Endothelial cell of hepatic sinusoid (primary cell): ENCODE results near the gene GAPVD1.
"Not testable (repeated sequence)": the region's sequence is repeated elsewhere in the genome, so short reads cannot be mapped to it uniquely, and the experiment has no call there.

Experiments used
- in situ Hi-C: cut with HindIII; loops from 2 replicates; pipeline ENCODE4 v1.10.0; 2017; ENCODE audit warnings: low sequenced_read_pairs

GAPVD1 gene

GRCh38 chr9:125372441-125373226 is 111.0 kb downstream of the GAPVD1 start:
- in situ Hi-C loops, result loop anchor here (10.0 kb wide), 1 partner anchor 108 kb away; the partner anchor contains the start of gene GAPVD1

GRCh38 chr9:125374443-125375309 is 113.0 kb downstream of the GAPVD1 start:
- in situ Hi-C loops, result loop anchor here (10.0 kb wide), 1 partner anchor 110 kb away; the partner anchor contains the start of gene GAPVD1

- in situ Hi-C loops, result loop anchor here (10.0 kb wide), 1 partner anchor 111 kb away; the partner anchor contains the start of gene GAPVD1
Measured at GRCh38 chr9:125375820-125376219, 114.2 kb downstream of the GAPVD1 start.

GRCh38 chr9:125376261-125377226 is 114.9 kb downstream of the GAPVD1 start:
- in situ Hi-C loops, result loop anchor here (10.0 kb wide), 1 partner anchor 112 kb away; the partner anchor contains the start of gene GAPVD1

GRCh38 chr9:125377584-125378250 is 116.1 kb downstream of the GAPVD1 start:
- in situ Hi-C loops, result loop anchor here (10.0 kb wide), 1 partner anchor 113 kb away; the partner anchor contains the start of gene GAPVD1

GRCh38 chr9:125378778-125379177 is 117.2 kb downstream of the GAPVD1 start:
- in situ Hi-C loops, result loop anchor here (10.0 kb wide), 1 partner anchor 114 kb away; the partner anchor contains the start of gene GAPVD1

- in situ Hi-C loops, result loop anchor here (10.0 kb wide), 1 partner anchor 114 kb away; the partner anchor contains the start of gene GAPVD1
Measured at GRCh38 chr9:125379208-125379607, 117.6 kb downstream of the GAPVD1 start.

GRCh38 chr9:125380406-125380805 is 118.8 kb downstream of the GAPVD1 start:
- in situ Hi-C loops, result no loop called here

- in situ Hi-C loops, result no loop called here
Measured at GRCh38 chr9:125387861-125388524, 126.4 kb downstream of the GAPVD1 start.

- in situ Hi-C loops, result no loop called here
Measured at GRCh38 chr9:125388978-125389377, 127.4 kb downstream of the GAPVD1 start.

- in situ Hi-C loops, result no loop called here
Measured at GRCh38 chr9:125391704-125392103, 130.1 kb downstream of the GAPVD1 start.

- in situ Hi-C loops, result no loop called here
Measured at GRCh38 chr9:125393426-125393825, 131.8 kb downstream of the GAPVD1 start.

- in situ Hi-C loops, result no loop called here
Measured at GRCh38 chr9:125396799-125397198, 135.2 kb downstream of the GAPVD1 start.

GRCh38 chr9:125397736-125398135 is 136.1 kb downstream of the GAPVD1 start:
- in situ Hi-C loops, result no loop called here

- in situ Hi-C loops, result no loop called here
Measured at GRCh38 chr9:125398243-125398642, 136.6 kb downstream of the GAPVD1 start.

- in situ Hi-C loops, result no loop called here
Measured at GRCh38 chr9:125399165-125399564, 137.5 kb downstream of the GAPVD1 start.

GRCh38 chr9:125399666-125400065 is 138.0 kb downstream of the GAPVD1 start:
- in situ Hi-C loops, result no loop called here

- in situ Hi-C loops, result not testable (repeated sequence)
Measured at GRCh38 chr9:125400232-125400631, 138.6 kb downstream of the GAPVD1 start.
